Parathyroid adenoma (tissue), 2 donors: ENCODE data around the gene KRT14.
"Not testable (repeated sequence)": the region's sequence is repeated elsewhere in the genome, so short reads cannot be mapped to it uniquely, and the experiment has no call there.

Source experiments
- H2AFZ ChIP-seq: fragments of 300-600 bp; sonication (generic); one replicate; pipeline ENCODE4 v1.7.0; 2017; ENCODE audit warnings: antibody characterized with exemption, mild to moderate bottlenecking
- H3K27ac ChIP-seq: fragments of 300-600 bp; sonication (generic); one replicate; pipeline ENCODE4 v1.7.0; 2017
- H3K27me3 ChIP-seq: fragments of 300-600 bp; sonication (generic); one replicate; pipeline ENCODE4 v1.7.0; 2017; ENCODE audit warnings: low read length; ENCODE audit not compliant: control insufficient read depth, insufficient read depth
- H3K36me3 ChIP-seq: fragments of 300-600 bp; sonication (generic); one replicate; pipeline ENCODE4 v1.7.0; 2017; ENCODE audit warnings: low read length; ENCODE audit not compliant: control insufficient read depth, insufficient read depth
- H3K4me1 ChIP-seq: fragments of 300-600 bp; sonication (generic); one replicate; pipeline ENCODE4 v1.7.0; 2017; ENCODE audit warnings: control low read depth
- H3K4me2 ChIP-seq: fragments of 300-600 bp; sonication (generic); one replicate; pipeline ENCODE4 v1.7.0; 2017; ENCODE audit warnings: low read length
- H3K4me3 ChIP-seq: fragments of 300-600 bp; sonication (generic); one replicate; pipeline ENCODE4 v1.7.0; 2017; ENCODE audit warnings: low read depth, low read length
- H3K79me2 ChIP-seq: fragments of 300-600 bp; sonication (generic); one replicate; pipeline ENCODE4 v1.7.0; 2017; ENCODE audit warnings: control low read depth
- H3K9ac ChIP-seq: fragments of 300-600 bp; sonication (generic); one replicate; pipeline ENCODE4 v1.7.0; 2017; ENCODE audit warnings: mild to moderate bottlenecking
- H3K9me3 ChIP-seq: fragments of 300-600 bp; sonication (generic); one replicate; pipeline ENCODE4 v1.7.0; 2017; ENCODE audit warnings: low read length; ENCODE audit not compliant: control insufficient read depth
- TF ChIP-seq, protein P1 (sequence below): fragments of 300-600 bp; sonication (generic); IDR thresholded peaks from one replicate; pipeline ENCODE4 v1.7.0; 2017; ENCODE audit warnings: antibody characterized with exemption, mild to moderate bottlenecking
- donor health status: primary hyperparathyroidism.

The KRT14 gene

DNA sequence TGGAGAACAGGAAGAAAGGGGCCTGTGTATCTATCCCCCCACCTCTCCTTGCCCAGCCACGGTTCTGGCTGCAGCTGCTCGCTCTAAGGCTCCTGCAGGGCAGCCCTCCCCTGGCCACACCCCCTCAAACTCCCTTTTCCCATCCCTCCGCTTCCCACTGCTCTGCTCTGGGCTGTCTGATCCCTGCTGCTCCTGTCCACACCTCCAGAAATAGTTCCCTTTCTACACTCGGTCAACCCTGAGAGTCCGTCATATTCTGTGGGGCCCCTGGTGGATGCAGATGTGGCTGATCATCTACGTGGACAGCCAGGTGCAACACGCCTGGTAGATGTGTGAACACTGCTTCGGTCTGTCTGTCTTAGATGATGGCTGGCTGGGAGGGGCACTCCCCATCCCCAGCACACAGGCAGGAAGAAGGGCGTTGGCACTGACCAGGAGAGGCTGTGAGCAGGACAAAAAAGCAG lies 39.3 kb downstream of the KRT14 start:
- no peaks in the 10 kb centered on the region for H3K27me3 ChIP-seq
- H3K4me2 ChIP-seq = no peak overlapping the region
- no peaks in the 10 kb centered on the region for H3K79me2 ChIP-seq
- H3K4me1 ChIP-seq = peaks cover 4% of the 10 kb centered on the region
- no peak overlapping the region for H3K27ac ChIP-seq
- H3K36me3 ChIP-seq = no peaks in the 10 kb centered on the region
- H3K4me3 ChIP-seq = no peak overlapping the region
- TF ChIP-seq, protein P1, sequence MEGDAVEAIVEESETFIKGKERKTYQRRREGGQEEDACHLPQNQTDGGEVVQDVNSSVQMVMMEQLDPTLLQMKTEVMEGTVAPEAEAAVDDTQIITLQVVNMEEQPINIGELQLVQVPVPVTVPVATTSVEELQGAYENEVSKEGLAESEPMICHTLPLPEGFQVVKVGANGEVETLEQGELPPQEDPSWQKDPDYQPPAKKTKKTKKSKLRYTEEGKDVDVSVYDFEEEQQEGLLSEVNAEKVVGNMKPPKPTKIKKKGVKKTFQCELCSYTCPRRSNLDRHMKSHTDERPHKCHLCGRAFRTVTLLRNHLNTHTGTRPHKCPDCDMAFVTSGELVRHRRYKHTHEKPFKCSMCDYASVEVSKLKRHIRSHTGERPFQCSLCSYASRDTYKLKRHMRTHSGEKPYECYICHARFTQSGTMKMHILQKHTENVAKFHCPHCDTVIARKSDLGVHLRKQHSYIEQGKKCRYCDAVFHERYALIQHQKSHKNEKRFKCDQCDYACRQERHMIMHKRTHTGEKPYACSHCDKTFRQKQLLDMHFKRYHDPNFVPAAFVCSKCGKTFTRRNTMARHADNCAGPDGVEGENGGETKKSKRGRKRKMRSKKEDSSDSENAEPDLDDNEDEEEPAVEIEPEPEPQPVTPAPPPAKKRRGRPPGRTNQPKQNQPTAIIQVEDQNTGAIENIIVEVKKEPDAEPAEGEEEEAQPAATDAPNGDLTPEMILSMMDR = no peak
- H2AFZ ChIP-seq = no peak overlapping the region
- H3K9me3 ChIP-seq = no peaks in the 10 kb centered on the region
- H3K9ac ChIP-seq = no peak overlapping the region

DNA sequence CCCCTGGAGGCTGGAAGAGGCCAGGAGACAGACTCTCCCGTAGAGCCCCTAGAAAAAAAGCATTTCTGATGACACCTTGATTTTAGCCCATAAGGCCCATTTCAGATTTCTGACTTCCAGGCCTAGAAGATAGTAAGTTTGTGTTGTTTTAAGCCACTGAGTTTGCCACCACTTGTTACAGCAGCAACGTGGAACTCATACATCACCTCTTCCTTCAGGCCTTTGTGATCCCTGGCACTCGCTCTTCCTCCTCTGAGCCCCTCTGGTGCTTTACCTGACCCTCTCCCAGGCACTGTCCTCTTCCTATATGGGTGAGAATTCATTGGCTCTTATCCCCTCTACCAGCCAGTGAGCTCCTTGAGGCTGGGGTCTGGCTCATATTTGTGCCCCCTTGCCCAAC lies 39.9 kb downstream of the KRT14 start:
- Histone ChIP-seq H3K79me2 (no peaks in the 10 kb centered on the region), H3K27me3 (no peaks in the 10 kb centered on the region), H3K27ac (no peak overlapping the region), H2AFZ (no peak overlapping the region), H3K36me3 (no peaks in the 10 kb centered on the region), H3K4me3 (no peak overlapping the region), H3K9ac (no peak overlapping the region), H3K4me1 (peaks cover 4% of the 10 kb centered on the region), H3K4me2 (no peak overlapping the region), H3K9me3 (no peaks in the 10 kb centered on the region)
- TF ChIP-seq, protein P1 = no peak

DNA sequence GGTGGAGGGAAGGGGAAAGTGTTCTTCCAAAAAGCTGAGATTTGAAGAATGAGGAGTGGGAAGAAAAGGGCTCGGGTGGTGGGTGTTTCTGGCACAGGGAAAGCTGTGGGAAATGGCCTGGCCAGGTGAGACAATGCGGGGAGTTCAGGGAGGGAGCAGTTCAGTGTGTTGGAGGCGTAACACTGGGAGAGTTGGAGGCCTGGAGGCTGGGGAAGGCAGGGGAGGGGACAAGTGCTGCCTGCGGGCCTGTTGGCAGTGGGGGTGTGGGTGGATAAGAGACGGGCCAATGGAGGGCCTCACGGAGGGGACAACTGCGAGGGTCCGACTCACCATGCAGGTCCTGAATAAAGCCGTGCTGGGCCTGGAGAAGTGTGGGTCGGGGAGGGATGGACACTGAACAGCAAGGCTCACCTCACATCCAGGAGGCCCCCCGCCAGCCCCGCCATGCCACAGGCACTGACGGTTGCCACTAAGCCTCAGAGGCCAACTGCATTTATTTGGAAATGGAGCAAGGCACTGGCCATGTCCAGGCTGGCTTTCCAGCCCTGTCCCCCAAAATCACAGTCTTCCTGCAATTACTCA lies 40.8 kb downstream of the KRT14 start:
- H3K4me1 ChIP-seq = peaks cover 4% of the 10 kb centered on the region

DNA sequence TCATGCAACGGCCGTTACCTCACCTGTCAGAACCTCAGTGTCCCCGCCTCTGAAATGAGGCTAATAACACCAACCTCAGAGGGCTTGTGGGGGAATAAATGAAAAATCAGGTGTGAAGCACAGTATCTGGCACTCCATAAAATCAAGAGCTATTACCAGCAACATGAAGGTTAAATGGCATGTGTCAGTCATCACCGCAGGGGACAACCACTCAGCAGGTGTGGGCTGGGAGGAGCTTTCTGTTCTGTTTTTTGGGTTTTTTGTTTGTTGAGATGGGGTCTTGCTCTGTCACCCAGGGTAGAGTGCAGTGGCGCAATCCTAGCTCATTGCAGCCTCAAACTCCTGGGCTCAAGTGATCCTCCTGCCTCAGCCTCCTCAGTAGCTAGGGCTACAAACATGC lies 41.8 kb downstream of the KRT14 start:
- Histone ChIP-seq H3K4me2 (no peak overlapping the region), H3K36me3 (no peaks in the 10 kb centered on the region), H3K27me3 (no peaks in the 10 kb centered on the region), H3K9ac (no peak overlapping the region), H3K4me1 (peaks cover 4% of the 10 kb centered on the region), H3K9me3 (no peaks in the 10 kb centered on the region), H3K79me2 (no peaks in the 10 kb centered on the region), H2AFZ (no peak overlapping the region), H3K4me3 (no peak overlapping the region), H3K27ac (no peak overlapping the region)
- TF ChIP-seq, protein P1 = no peak

More for the DNA sequence above, 40.8 kb downstream of the KRT14 start:
- Histone ChIP-seq H2AFZ (no peak overlapping the region), H3K79me2 (no peaks in the 10 kb centered on the region), H3K4me2 (no peak overlapping the region), H3K4me3 (no peak overlapping the region), H3K27ac (no peak overlapping the region), H3K9ac (no peak overlapping the region), H3K9me3 (no peaks in the 10 kb centered on the region), H3K27me3 (no peaks in the 10 kb centered on the region), H3K36me3 (no peaks in the 10 kb centered on the region)
- TF ChIP-seq, protein P1 = no peak

DNA sequence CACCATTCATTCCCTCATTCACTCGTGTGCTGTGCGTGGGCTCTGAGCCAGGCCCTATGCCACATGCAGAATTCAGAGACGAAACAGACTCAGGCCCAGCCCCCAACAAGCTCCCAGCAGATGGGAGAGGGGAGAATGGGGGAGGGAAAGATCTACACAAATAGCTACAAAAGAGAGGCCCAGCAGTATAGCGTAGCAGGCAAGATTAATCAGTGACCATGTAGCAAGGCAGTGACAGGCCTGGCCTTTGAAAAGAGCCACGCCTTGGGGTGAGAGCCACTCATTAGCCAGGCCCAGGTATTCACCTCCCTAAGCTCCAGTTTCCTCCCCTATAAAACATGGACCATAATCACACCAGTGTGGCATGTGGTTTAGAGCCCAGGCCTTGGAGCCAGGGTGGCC lies 42.2 kb downstream of the KRT14 start:
- H3K4me2 ChIP-seq = no peak overlapping the region
- no peak overlapping the region for H3K4me3 ChIP-seq
- H3K36me3 ChIP-seq = no peaks in the 10 kb centered on the region
- H2AFZ ChIP-seq = no peak overlapping the region
- no peak overlapping the region for H3K27ac ChIP-seq
- no peaks in the 10 kb centered on the region for H3K9me3 ChIP-seq
- H3K27me3 ChIP-seq = no peaks in the 10 kb centered on the region
- TF ChIP-seq, protein P1 = no peak
- peaks cover 4% of the 10 kb centered on the region for H3K4me1 ChIP-seq
- H3K79me2 ChIP-seq = no peaks in the 10 kb centered on the region
- no peak overlapping the region for H3K9ac ChIP-seq

DNA sequence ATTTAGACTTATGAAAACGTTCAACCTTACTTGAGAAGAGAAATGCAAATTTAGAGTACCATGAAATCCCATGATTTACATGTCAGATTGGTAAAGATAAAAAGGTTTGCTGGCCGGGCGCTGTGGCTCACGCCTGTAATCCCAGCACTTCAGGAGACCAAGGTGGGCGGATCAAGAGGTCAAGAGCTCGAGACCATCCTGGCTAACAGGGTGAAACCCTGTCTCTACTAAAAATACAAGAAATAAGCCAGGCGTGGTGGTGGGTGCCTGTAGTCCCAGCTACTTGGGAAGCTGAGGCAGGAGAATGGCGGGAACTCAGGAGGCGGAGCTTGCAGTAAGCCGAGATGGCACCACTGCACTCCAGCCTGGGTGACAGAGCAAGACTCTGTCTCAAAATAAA lies 43.9 kb downstream of the KRT14 start:
- H3K9me3 ChIP-seq, H3K4me2 ChIP-seq, H3K36me3 ChIP-seq, H3K27ac ChIP-seq, H3K27me3 ChIP-seq, H2AFZ ChIP-seq, H3K9ac ChIP-seq, H3K4me1 ChIP-seq, H3K79me2 ChIP-seq, H3K4me3 ChIP-seq: not testable (repeated sequence)
